K562 (cell line): ENCODE measurements around the gene B3GNT9. TPM values are rescaled to one million over a fixed set of nuclear protein-coding genes. Genes with fewer than 3 reads are reported as not detected.

ENCODE experiments used
- ATAC-seq: fragments of 200-7000 bp; cut with Tn5 transposase; 3 replicates; pipeline ENCODE4 v1.9.1; 2020; ENCODE audit warnings: moderate library complexity
- BruUV-seq: library from RNA; stranded (reverse); fragments of 400-500 nt; replicated peaks from 2 replicates; lab custom pipeline; 2021; lab: Mats Ljungman, UMichigan
- CTCF ChIA-PET: fragments of 300-600 bp; formaldehyde crosslinking; extraction: SDS; loops from one replicate; lab custom pipeline; 2021; ENCODE audit warnings: low intra/inter-chr PET ratio; lab: Yijun Ruan, JAX
- POLR2A ChIA-PET: fragments of 300-600, 350-650 bp; sonication (Branson Sonifier 250); formaldehyde crosslinking; extraction: SDS; loops from one replicate; lab custom pipeline; 2021; ENCODE audit warnings: antibody characterized with exemption, inconsistent platforms; lab: Yijun Ruan, JAX
- DNase-seq, 4 experiments: peaks; one replicate each; pipeline versions ENCODE4 v3.0.0 to v3.0.0-alpha.2; 2011 to 2018; ENCODE audit warnings: low spot score in 3 of 4, mixed read lengths in 3 of 4; ENCODE audit errors: extremely low read depth in 1 of 4
- FAIRE-seq: peaks from 2 replicates; lab custom pipeline; 2011; peaks lifted over from hg19 to GRCh38; lab: Jason Lieb, UNC
- H2AFZ ChIP-seq: 2 replicates; pipeline ENCODE4 v1.6.0; 2011; ENCODE audit warnings: low read depth, low read length, control low read depth, inconsistent platforms
- H3K27ac ChIP-seq: fragments of 200-600 bp; 3 replicates; pipeline ENCODE4 v1.8.0; 2011; ENCODE audit warnings: low read depth, mild to moderate bottlenecking, control low read depth, inconsistent platforms, low read length, moderate library complexity, mixed read lengths; ENCODE audit errors: extremely low read depth
- H3K27me3 ChIP-seq, 2 experiments: fragments of 300-600 bp in 1 of 2; 2 replicates in 1 of 2; 3 replicates in 1 of 2; pipeline versions ENCODE4 v1.6.0 to v1.8.0; 2011; ENCODE audit warnings: inconsistent platforms in 2 of 2, low read length in 2 of 2, mild to moderate bottlenecking in 1 of 2, mixed read lengths in 1 of 2, moderate library complexity in 1 of 2; ENCODE audit not compliant: control insufficient read depth in 2 of 2, insufficient read depth in 2 of 2
- H3K36me3 ChIP-seq: fragments of 300-600 bp; 3 replicates; pipeline ENCODE4 v1.8.0; 2011; ENCODE audit warnings: mild to moderate bottlenecking, low read length, inconsistent platforms; ENCODE audit not compliant: control insufficient read depth, insufficient read depth
- H3K4me1 ChIP-seq, 2 experiments: fragments of 200-600 bp in 1 of 2; replicated peaks in 1 of 2; 2 replicates in 1 of 2; 3 replicates in 1 of 2; pipeline versions ENCODE4 v1.5.1 to v1.8.0; 2011; ENCODE audit warnings: inconsistent platforms in 2 of 2, low read length in 2 of 2, mild to moderate bottlenecking in 1 of 2, mixed read lengths in 1 of 2, moderate library complexity in 1 of 2; ENCODE audit not compliant: control insufficient read depth in 2 of 2, insufficient read depth in 2 of 2
- H3K4me2 ChIP-seq: 2 replicates; pipeline ENCODE4 v1.6.1; 2011; ENCODE audit warnings: low read length, control low read depth, inconsistent platforms, mixed read lengths; ENCODE audit not compliant: insufficient read depth
- H3K4me3 ChIP-seq: fragments of 200-600 bp; sonication (generic), shearing (Covaris generic); 2 replicates; pipeline ENCODE4 v1.5.1; 2016; ENCODE audit warnings: control low read depth, inconsistent platforms
- H3K79me2 ChIP-seq: fragments of 200-600 bp; 3 replicates; pipeline ENCODE4 v1.8.0; 2011; ENCODE audit warnings: low read length, inconsistent platforms; ENCODE audit not compliant: control insufficient read depth, insufficient read depth
- H3K9ac ChIP-seq, 2 experiments: 2 replicates each; pipeline versions ENCODE4 v1.6.0 to v1.6.1; 2011; ENCODE audit warnings: low read depth in 2 of 2, low read length in 2 of 2, control low read depth in 1 of 2, inconsistent platforms in 1 of 2, mild to moderate bottlenecking in 1 of 2, mixed read lengths in 1 of 2; ENCODE audit not compliant: insufficient read depth in 1 of 2
- H3K9me1 ChIP-seq: one replicate; pipeline ENCODE4 v1.6.0; 2011; ENCODE audit warnings: inconsistent platforms, mild to moderate bottlenecking, low read length, moderate library complexity; ENCODE audit not compliant: control insufficient read depth, insufficient read depth
- H3K9me3 ChIP-seq: replicated peaks from 2 replicates; pipeline ENCODE4 v1.5.1; 2011; ENCODE audit warnings: low read depth, low read length, inconsistent platforms; ENCODE audit not compliant: control insufficient read depth, insufficient read depth
- H4K20me1 ChIP-seq: replicated peaks from 2 replicates; pipeline ENCODE4 v1.6.1; 2011; ENCODE audit warnings: low read length, inconsistent platforms, mixed read lengths; ENCODE audit not compliant: control insufficient read depth, insufficient read depth
- C11orf30 ChIP-seq: fragments of 450-650 bp; IDR thresholded peaks from 2 replicates; pipeline ENCODE4 v1.6.1; 2016; ENCODE audit warnings: low read depth, mild to moderate bottlenecking
- CCNT2 ChIP-seq: IDR thresholded peaks from 2 replicates; pipeline ENCODE4 v1.6.1; 2011; ENCODE audit warnings: borderline replicate concordance, low read depth, mild to moderate bottlenecking, moderate library complexity, mixed read lengths, low read length; ENCODE audit not compliant: insufficient read length; ENCODE audit errors: extremely low read depth
- DDX20 ChIP-seq: fragments of 450-650 bp; IDR thresholded peaks from 2 replicates; pipeline ENCODE4 v1.6.1; 2016; ENCODE audit warnings: missing genetic modification characterization, low read depth, mild to moderate bottlenecking, missing compliant biosample characterization, moderate library complexity
- HCFC1 ChIP-seq: IDR thresholded peaks from 2 replicates; pipeline ENCODE4 v1.6.1; 2012; ENCODE audit warnings: low read depth, low read length, improper control_type of control experiment
- PCBP1 ChIP-seq: fragments of 200-400 bp; formaldehyde crosslinking; IDR thresholded peaks from 2 replicates; pipeline ENCODE4 v1.6.1; 2018; ENCODE audit warnings: mild to moderate bottlenecking, low read depth, low read length; ENCODE audit not compliant: poor library complexity, severe bottlenecking
- TEAD4 ChIP-seq, 2 experiments: sonication (generic) in 1 of 2; formaldehyde crosslinking in 1 of 2; IDR thresholded peaks; 2 replicates each; pipeline versions ENCODE4 v1.6.1 to v1.8.0; 2012 to 2022; ENCODE audit warnings: borderline replicate concordance in 1 of 2, inconsistent platforms in 1 of 2, low read length in 1 of 2, mild to moderate bottlenecking in 1 of 2, missing genetic modification reagents in 1 of 2
- ZNF785 ChIP-seq: fragments of 250-450 bp; sonication (Bioruptor Pico); IDR thresholded peaks from 2 replicates; pipeline ENCODE4 v1.4.0; 2020; ENCODE audit warnings: mild to moderate bottlenecking
- ZSCAN29 ChIP-seq: fragments of 450-650 bp; IDR thresholded peaks from 2 replicates; pipeline ENCODE4 v1.6.1; 2017
- WGBS: fragments of 100-300 bp; shearing (Covaris generic); methylation state at CpG from one replicate; pipeline ENCODE4 v1.1.6; 2016; ENCODE audit warnings: low coverage, mixed read lengths; ENCODE audit not compliant: insufficient coverage; ENCODE audit errors: missing lambda C conversion rate; 5-methylcytosine and 5-hydroxymethylcytosine counted together
- in situ Hi-C: fragments of 300-500 bp; cut with MboI; formaldehyde crosslinking; loops from 4 replicates; pipeline ENCODE4 v1.15.0; 2018; ENCODE audit warnings: inconsistent platforms, mixed read lengths
- intact Hi-C: fragments of 100-400 bp; cut with micrococcal nuclease; formaldehyde crosslinking; loops from 2 replicates; pipeline ENCODE4 v1.14.2; 2022
- polyA plus RNA-seq, 8 experiments: library from polyadenylated mRNA; depleted of rRNA in 4 of 8; stranded (reverse) in 5 of 8; unstranded in 3 of 8; fragments of >200 nt; fragmentation: Nextera tagmentation in 2 of 8; fragmentation: Illumina TruSeq in 1 of 8; extraction: Ambion mirVana in 2 of 8; extraction: Trizol in 1 of 8; gene quantifications; 2 replicates each; pipeline versions ENCODE4 v1.2.1 to v1.2.3, GENCODE V29; 2011 to 2014; ENCODE audit warnings: inconsistent platforms in 1 of 8, missing spikeins in 1 of 8
- total RNA-seq, 7 experiments: library from RNA; depleted of rRNA in 6 of 7; stranded (reverse); fragments of >200 nt in 6 of 7; fragmentation: Illumina TruSeq in 2 of 7; extraction: Trizol in 2 of 7; gene quantifications; 2 replicates each; pipeline versions ENCODE4 v1.2.1 to v1.2.3, GENCODE V29; 2011 to 2021; ENCODE audit warnings: low replicate concordance in 1 of 7
- TF ChIP-seq, protein P1 (sequence below): fragments of 250-450 bp; sonication (Bioruptor Pico); IDR thresholded peaks from 2 replicates; pipeline ENCODE4 v1.8.0; 2021; ENCODE audit warnings: moderate library complexity, mild to moderate bottlenecking, inconsistent platforms
- TF ChIP-seq, protein P2 (sequence below): sonication (generic); formaldehyde crosslinking; IDR thresholded peaks from 2 replicates; pipeline ENCODE4 v1.8.0; 2022; ENCODE audit warnings: mild to moderate bottlenecking, missing genetic modification reagents
- TF ChIP-seq, protein P3 (sequence below): sonication (generic); IDR thresholded peaks from 2 replicates; pipeline ENCODE4 v1.6.1; 2016
- TF ChIP-seq, protein P4 (sequence below): fragments of 250-450 bp; sonication (Bioruptor Pico); IDR thresholded peaks from 2 replicates; pipeline ENCODE4 v1.4.0; 2020; ENCODE audit warnings: mild to moderate bottlenecking, moderate library complexity, borderline replicate concordance

Gene B3GNT9
- total and polyA plus RNA-seq, 9 of the 15 experiments (the other 6 are each of a cell fraction or from before 2014, with no cell fraction given), result 0.01 to 1.8 (median 1.1) TPM; not detected in 1

DNA sequence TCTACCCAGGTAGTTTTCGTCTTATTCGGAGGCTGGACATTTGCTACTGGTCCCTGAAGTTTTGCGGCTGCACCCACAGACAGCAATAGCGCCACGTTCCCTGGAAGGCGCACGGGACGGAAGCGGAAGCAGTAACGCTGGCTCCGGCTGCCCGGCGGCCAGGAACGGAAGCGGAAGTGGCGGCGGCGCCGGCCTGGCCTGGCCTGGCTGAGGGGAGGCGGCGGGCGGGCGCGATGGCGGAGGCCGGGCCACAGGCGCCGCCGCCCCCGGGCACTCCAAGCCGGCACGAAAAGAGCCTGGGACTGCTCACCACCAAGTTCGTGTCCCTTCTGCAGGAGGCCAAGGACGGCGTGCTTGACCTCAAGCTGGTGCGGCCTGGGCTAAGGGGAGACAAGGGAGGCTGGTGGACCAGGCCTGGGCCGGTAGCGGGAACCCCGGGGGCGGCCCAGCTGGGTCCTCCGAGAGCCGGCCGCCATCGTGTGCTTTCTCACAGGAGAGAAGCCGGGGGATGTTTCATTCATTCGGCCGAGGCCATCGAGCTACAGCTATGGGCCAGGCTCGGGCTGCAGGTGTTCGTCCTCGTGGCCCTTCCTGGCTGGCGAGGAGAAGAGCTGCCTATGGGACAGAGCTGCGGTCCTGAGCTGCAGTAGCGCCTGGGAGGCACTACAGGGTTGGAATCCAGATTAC, 41.3 kb upstream of the B3GNT9 start, which contains the start of gene E2F4:
Gene E2F4, plus strand, starts transcription at position 161 of the 687 bp plus-strand sequence. Its CDS starts 73 bp downstream, at position 234.
- peak; percentile 98 for FAIRE-seq
- POLR2A ChIA-PET, result interaction anchor here (0.7 to 1.1 kb wide), 3 partner anchors 15 to 480 kb away, joined by 3 to 4 read pairs (median 3); no protein-coding TSS in a partner anchor
- BruUV-seq, result TSS peak; percentile 67
- TF ChIP-seq ZSCAN29 (peak; percentile 13; the same call in 1 of the 2 replicates), C11orf30 (no peak; the same call in 1 of the 2 replicates), PCBP1 (no peak), HCFC1 (peak; percentile 78), TEAD4 (IDR thresholded peaks at IDR 0.05; ENCODE audit: low read length) (peak; percentile 24; the same call in 1 of the 2 replicates), TEAD4 (CRISPR knock-in tag; IDR thresholded peaks at IDR 0.05; ENCODE audit: borderline replicate concordance) (no peak), CCNT2 (peak; percentile 82), ZNF785 (no peak), DDX20 (no peak)
- TF ChIP-seq, protein P1, sequence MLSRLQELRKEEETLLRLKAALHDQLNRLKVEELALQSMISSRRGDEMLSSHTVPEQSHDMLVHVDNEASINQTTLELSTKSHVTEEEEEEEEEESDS (CRISPR knock-in tag), result no peak
- TF ChIP-seq, protein P2, sequence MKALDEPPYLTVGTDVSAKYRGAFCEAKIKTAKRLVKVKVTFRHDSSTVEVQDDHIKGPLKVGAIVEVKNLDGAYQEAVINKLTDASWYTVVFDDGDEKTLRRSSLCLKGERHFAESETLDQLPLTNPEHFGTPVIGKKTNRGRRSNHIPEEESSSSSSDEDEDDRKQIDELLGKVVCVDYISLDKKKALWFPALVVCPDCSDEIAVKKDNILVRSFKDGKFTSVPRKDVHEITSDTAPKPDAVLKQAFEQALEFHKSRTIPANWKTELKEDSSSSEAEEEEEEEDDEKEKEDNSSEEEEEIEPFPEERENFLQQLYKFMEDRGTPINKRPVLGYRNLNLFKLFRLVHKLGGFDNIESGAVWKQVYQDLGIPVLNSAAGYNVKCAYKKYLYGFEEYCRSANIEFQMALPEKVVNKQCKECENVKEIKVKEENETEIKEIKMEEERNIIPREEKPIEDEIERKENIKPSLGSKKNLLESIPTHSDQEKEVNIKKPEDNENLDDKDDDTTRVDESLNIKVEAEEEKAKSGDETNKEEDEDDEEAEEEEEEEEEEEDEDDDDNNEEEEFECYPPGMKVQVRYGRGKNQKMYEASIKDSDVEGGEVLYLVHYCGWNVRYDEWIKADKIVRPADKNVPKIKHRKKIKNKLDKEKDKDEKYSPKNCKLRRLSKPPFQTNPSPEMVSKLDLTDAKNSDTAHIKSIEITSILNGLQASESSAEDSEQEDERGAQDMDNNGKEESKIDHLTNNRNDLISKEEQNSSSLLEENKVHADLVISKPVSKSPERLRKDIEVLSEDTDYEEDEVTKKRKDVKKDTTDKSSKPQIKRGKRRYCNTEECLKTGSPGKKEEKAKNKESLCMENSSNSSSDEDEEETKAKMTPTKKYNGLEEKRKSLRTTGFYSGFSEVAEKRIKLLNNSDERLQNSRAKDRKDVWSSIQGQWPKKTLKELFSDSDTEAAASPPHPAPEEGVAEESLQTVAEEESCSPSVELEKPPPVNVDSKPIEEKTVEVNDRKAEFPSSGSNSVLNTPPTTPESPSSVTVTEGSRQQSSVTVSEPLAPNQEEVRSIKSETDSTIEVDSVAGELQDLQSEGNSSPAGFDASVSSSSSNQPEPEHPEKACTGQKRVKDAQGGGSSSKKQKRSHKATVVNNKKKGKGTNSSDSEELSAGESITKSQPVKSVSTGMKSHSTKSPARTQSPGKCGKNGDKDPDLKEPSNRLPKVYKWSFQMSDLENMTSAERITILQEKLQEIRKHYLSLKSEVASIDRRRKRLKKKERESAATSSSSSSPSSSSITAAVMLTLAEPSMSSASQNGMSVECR (CRISPR knock-in tag), result peak; percentile 85
- TF ChIP-seq, protein P3, sequence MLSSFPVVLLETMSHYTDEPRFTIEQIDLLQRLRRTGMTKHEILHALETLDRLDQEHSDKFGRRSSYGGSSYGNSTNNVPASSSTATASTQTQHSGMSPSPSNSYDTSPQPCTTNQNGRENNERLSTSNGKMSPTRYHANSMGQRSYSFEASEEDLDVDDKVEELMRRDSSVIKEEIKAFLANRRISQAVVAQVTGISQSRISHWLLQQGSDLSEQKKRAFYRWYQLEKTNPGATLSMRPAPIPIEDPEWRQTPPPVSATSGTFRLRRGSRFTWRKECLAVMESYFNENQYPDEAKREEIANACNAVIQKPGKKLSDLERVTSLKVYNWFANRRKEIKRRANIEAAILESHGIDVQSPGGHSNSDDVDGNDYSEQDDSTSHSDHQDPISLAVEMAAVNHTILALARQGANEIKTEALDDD, result no peak
- TF ChIP-seq, protein P4, sequence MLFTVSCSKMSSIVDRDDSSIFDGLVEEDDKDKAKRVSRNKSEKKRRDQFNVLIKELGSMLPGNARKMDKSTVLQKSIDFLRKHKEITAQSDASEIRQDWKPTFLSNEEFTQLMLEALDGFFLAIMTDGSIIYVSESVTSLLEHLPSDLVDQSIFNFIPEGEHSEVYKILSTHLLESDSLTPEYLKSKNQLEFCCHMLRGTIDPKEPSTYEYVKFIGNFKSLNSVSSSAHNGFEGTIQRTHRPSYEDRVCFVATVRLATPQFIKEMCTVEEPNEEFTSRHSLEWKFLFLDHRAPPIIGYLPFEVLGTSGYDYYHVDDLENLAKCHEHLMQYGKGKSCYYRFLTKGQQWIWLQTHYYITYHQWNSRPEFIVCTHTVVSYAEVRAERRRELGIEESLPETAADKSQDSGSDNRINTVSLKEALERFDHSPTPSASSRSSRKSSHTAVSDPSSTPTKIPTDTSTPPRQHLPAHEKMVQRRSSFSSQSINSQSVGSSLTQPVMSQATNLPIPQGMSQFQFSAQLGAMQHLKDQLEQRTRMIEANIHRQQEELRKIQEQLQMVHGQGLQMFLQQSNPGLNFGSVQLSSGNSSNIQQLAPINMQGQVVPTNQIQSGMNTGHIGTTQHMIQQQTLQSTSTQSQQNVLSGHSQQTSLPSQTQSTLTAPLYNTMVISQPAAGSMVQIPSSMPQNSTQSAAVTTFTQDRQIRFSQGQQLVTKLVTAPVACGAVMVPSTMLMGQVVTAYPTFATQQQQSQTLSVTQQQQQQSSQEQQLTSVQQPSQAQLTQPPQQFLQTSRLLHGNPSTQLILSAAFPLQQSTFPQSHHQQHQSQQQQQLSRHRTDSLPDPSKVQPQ (CRISPR knock-in tag), result no peak

More for the DNA sequence above, 41.3 kb upstream of the B3GNT9 start, which contains the start of gene E2F4:
- in situ Hi-C loops, result no loop called here
- intact Hi-C loops, result loop anchor here (2.0 to 5.0 kb wide), 2 partner anchors 35 to 55 kb away; partner anchors contain the start of genes FHOD1 and TMEM208
- peak within 1 kb of the TSS; percentile 88 to 95 for H3K9ac ChIP-seq
- H2AFZ ChIP-seq, result peak within 1 kb of the TSS; percentile 88
- no peaks in the 10 kb centered on the region for H3K9me1 ChIP-seq
- peaks cover 38 to 69% of the 10 kb centered on the region in 2 experiments for H3K4me1 ChIP-seq
- H3K36me3 ChIP-seq, result peaks cover 44% of the 10 kb centered on the region
- H3K9me3 ChIP-seq, result no peaks in the 10 kb centered on the region
- DNase-seq, result peak; percentile 88 to 96 (median 90)
- no peaks in the 10 kb centered on the region for H3K27me3 ChIP-seq
- peak within 1 kb of the TSS; percentile 97 for H3K4me2 ChIP-seq
- H3K4me3 ChIP-seq, result peak within 1 kb of the TSS; percentile 83
- no peaks in the 10 kb centered on the region for H4K20me1 ChIP-seq
- WGBS, result 0% methylated on average over 39 of the region's 54 CpGs
- peak within 1 kb of the TSS; percentile 63 for H3K27ac ChIP-seq
- CTCF ChIA-PET, result no interaction called here
- ATAC-seq, result peak; percentile 98
- H3K79me2 ChIP-seq, result peaks cover 46% of the 10 kb centered on the region
